ENCODE data around the gene RHEBL1. TPM values are rescaled to one million over a fixed set of nuclear protein-coding genes. Genes with fewer than 3 reads are reported as not detected.
A peak's percentile ranks its signal among the peaks of the same experiment; 100 is the strongest.

RHEBL1 gene
- total and polyA plus RNA-seq, 9 donors, result 1.2 to 3.4 (median 1.7) TPM

DNA sequence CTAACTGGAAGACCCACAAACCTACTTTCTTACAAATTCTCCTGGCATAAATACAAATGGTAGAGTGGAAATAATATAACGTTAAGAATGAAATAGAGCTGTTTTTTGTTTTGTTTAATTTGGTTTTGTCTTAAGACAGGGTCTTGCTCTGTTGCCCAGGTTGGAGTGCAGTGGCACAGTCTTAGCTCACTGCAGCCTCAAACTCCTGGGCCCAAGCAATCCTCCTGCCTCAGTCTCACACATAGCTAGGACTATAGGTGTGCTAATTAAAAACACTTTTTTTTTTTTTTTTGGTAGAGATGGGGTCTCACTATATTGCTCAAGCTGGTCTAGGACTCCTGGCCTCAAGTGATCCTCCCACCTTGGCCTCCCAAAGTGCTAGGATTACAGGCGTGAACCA is 28.9 kb upstream of the RHEBL1 start:
- Histone ChIP-seq H3K4me3 (ENCODE audit: low read length) (no peak overlapping the region), H3K4me1 (ENCODE audit: control insufficient read depth, insufficient read depth, low read length) (peaks cover 14% of the 10 kb centered on the region), H3K27me3 (ENCODE audit: control insufficient read depth, insufficient read depth, low read length) (peaks cover 15% of the 10 kb centered on the region), H3K36me3 (ENCODE audit: control insufficient read depth, insufficient read depth, low read length) (peaks cover 73% of the 10 kb centered on the region), H3K9me3 (replicated peaks; ENCODE audit: control insufficient read depth, low read depth, low read length) (no peaks in the 10 kb centered on the region), H3K27ac (ENCODE audit: low read length) (no peak overlapping the region)
- no peak for DNase-seq
- 88% methylated on average over 1 of the region's 2 CpGs for WGBS (ENCODE audit: insufficient coverage)

GRCh38 chr12:49098035-49098451 is 28.3 kb upstream of the RHEBL1 start:
- Histone ChIP-seq H3K4me1 (ENCODE audit: control insufficient read depth, insufficient read depth, low read length) (peaks cover 17% of the 10 kb centered on the region), H3K4me3 (ENCODE audit: low read length) (no peak overlapping the region), H3K27ac (ENCODE audit: low read length) (no peak overlapping the region), H3K9me3 (replicated peaks; ENCODE audit: control insufficient read depth, low read depth, low read length) (no peaks in the 10 kb centered on the region), H3K27me3 (ENCODE audit: control insufficient read depth, insufficient read depth, low read length) (peaks cover 21% of the 10 kb centered on the region), H3K36me3 (ENCODE audit: control insufficient read depth, insufficient read depth, low read length) (peaks cover 66% of the 10 kb centered on the region)
- WGBS (ENCODE audit: insufficient coverage), result 60% methylated on average over 4 of the region's 4 CpGs
- DNase-seq, result peak; percentile 46

DNA sequence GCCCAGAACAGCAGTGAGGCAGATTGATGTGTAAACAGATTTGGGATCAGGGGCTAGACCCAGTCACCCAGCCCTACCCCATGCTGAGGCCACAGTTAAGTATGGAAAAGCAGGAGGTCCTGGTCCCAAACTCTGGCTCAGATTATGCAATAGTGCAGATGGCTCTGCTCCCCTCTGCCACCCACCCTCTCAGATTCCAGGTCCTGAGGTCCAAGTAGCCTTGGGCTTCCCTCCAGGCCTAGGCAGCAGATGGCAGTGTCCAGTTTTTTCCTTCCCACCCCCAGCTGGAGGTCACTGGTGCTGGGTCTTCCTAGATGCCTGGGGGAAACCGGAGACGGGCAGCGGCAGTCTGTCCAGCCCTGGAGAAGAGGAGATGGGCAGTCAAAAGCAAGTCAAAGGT is 27.6 kb upstream of the RHEBL1 start:
- Histone ChIP-seq H3K4me1 (ENCODE audit: control insufficient read depth, insufficient read depth, low read length) (peaks cover 20% of the 10 kb centered on the region), H3K4me3 (ENCODE audit: low read length) (no peak overlapping the region), H3K27me3 (ENCODE audit: control insufficient read depth, insufficient read depth, low read length) (peaks cover 28% of the 10 kb centered on the region), H3K9me3 (replicated peaks; ENCODE audit: control insufficient read depth, low read depth, low read length) (no peaks in the 10 kb centered on the region), H3K36me3 (ENCODE audit: control insufficient read depth, insufficient read depth, low read length) (peaks cover 60% of the 10 kb centered on the region), H3K27ac (ENCODE audit: low read length) (no peak overlapping the region)
- no CpG with 5 or more reads among the region's 3 CpGs for WGBS (ENCODE audit: insufficient coverage)
- no peak for DNase-seq

GRCh38 chr12:49094975-49095365 is 25.2 kb upstream of the RHEBL1 start:
- H3K9me3 ChIP-seq (replicated peaks; ENCODE audit: control insufficient read depth, low read depth, low read length), result no peaks in the 10 kb centered on the region
- H3K27me3 ChIP-seq (ENCODE audit: control insufficient read depth, insufficient read depth, low read length), result peaks cover 52% of the 10 kb centered on the region
- H3K4me3 ChIP-seq (ENCODE audit: low read length), result no peak overlapping the region
- no peak for DNase-seq
- peaks cover 37% of the 10 kb centered on the region for H3K36me3 ChIP-seq (ENCODE audit: control insufficient read depth, insufficient read depth, low read length)
- peaks cover 43% of the 10 kb centered on the region for H3K4me1 ChIP-seq (ENCODE audit: control insufficient read depth, insufficient read depth, low read length)
- WGBS (ENCODE audit: insufficient coverage), result 57% methylated on average over 1 of the region's 2 CpGs
- H3K27ac ChIP-seq (ENCODE audit: low read length), result no peak overlapping the region

GRCh38 chr12:49094160-49094974 is 24.6 kb upstream of the RHEBL1 start, which contains the start of gene DHH:
Gene DHH (minus strand): TSS chr12:49094801. CDS start chr12:49094512, 289 bp downstream.
- WGBS (ENCODE audit: insufficient coverage), result 4% methylated on average over 42 of the region's 49 CpGs
- DNase-seq, result peak; percentile 53
- Histone ChIP-seq H3K4me3 (ENCODE audit: low read length) (peak within 1 kb of the TSS; percentile 9), H3K27ac (ENCODE audit: low read length) (no peak within 1 kb of the TSS), H3K27me3 (ENCODE audit: control insufficient read depth, insufficient read depth, low read length) (peaks cover 58% of the 10 kb centered on the region), H3K9me3 (replicated peaks; ENCODE audit: control insufficient read depth, low read depth, low read length) (no peaks in the 10 kb centered on the region), H3K36me3 (ENCODE audit: control insufficient read depth, insufficient read depth, low read length) (peaks cover 32% of the 10 kb centered on the region), H3K4me1 (ENCODE audit: control insufficient read depth, insufficient read depth, low read length) (peaks cover 49% of the 10 kb centered on the region)

DNA sequence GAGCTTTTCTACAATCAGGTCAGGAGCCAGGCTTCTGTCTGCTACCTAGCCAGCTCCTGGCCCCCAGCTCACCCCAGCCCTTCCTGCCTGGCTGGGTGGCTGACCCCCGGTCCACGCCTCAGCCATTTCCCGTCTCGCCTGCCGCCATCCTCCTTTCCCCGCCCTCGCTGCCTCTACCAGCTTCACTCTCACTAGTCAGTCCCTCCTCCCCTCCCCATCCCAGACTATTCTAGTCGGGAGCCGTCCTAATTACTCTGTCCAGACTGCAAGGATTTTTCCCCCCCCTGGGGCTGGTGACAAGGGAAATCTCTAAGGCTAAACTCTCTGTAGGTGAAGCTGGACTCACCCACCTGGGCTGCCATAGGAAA is 24.0 kb upstream of the RHEBL1 start:
- peaks cover 50% of the 10 kb centered on the region for H3K4me1 ChIP-seq (ENCODE audit: control insufficient read depth, insufficient read depth, low read length)
- no peak overlapping the region for H3K4me3 ChIP-seq (ENCODE audit: low read length)
- H3K27ac ChIP-seq (ENCODE audit: low read length), result no peak overlapping the region
- 4% methylated on average over 7 of the region's 9 CpGs for WGBS (ENCODE audit: insufficient coverage)
- DNase-seq, result no peak
- no peaks in the 10 kb centered on the region for H3K9me3 ChIP-seq (replicated peaks; ENCODE audit: control insufficient read depth, low read depth, low read length)
- peaks cover 27% of the 10 kb centered on the region for H3K36me3 ChIP-seq (ENCODE audit: control insufficient read depth, insufficient read depth, low read length)
- H3K27me3 ChIP-seq (ENCODE audit: control insufficient read depth, insufficient read depth, low read length), result peaks cover 64% of the 10 kb centered on the region

DNA sequence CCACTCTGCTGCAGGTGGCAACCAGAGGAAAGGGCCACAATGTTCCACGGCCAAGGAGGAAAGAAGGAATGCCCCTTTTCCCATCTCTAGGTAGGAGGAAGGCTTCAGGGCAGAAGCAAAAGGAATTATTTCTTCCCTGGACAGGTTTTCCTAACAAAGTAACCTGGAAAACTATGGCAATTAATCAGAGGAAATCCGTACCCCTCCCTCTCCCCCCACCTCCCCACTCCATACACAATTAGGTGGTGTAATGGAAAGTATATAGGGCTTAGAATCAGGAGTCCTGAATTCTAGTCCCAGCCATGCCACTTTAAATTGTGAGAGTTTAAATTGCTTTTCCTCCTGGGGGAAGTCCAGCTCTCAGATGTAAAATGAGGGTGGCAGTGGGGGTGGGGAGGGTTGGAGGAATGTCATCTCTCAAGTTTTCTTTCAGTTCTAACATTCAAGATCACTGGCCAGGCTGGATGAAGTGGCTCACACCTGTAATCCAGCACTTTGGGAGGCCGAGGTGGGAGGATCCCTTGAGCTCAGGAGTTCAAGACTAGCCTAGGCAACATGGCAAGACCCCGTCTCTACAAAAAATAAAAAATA is 23.1 kb upstream of the RHEBL1 start:
- H3K27ac ChIP-seq (ENCODE audit: low read length), result peak overlapping the region; percentile 8
- H3K4me3 ChIP-seq (ENCODE audit: low read length), result no peak overlapping the region
- peaks cover 59% of the 10 kb centered on the region for H3K4me1 ChIP-seq (ENCODE audit: control insufficient read depth, insufficient read depth, low read length)
- WGBS (ENCODE audit: insufficient coverage), result 43% methylated on average over 1 of the region's 4 CpGs
- H3K36me3 ChIP-seq (ENCODE audit: control insufficient read depth, insufficient read depth, low read length), result peaks cover 19% of the 10 kb centered on the region
- DNase-seq, result no peak
- H3K9me3 ChIP-seq (replicated peaks; ENCODE audit: control insufficient read depth, low read depth, low read length), result no peaks in the 10 kb centered on the region
- peaks cover 71% of the 10 kb centered on the region for H3K27me3 ChIP-seq (ENCODE audit: control insufficient read depth, insufficient read depth, low read length)

DNA sequence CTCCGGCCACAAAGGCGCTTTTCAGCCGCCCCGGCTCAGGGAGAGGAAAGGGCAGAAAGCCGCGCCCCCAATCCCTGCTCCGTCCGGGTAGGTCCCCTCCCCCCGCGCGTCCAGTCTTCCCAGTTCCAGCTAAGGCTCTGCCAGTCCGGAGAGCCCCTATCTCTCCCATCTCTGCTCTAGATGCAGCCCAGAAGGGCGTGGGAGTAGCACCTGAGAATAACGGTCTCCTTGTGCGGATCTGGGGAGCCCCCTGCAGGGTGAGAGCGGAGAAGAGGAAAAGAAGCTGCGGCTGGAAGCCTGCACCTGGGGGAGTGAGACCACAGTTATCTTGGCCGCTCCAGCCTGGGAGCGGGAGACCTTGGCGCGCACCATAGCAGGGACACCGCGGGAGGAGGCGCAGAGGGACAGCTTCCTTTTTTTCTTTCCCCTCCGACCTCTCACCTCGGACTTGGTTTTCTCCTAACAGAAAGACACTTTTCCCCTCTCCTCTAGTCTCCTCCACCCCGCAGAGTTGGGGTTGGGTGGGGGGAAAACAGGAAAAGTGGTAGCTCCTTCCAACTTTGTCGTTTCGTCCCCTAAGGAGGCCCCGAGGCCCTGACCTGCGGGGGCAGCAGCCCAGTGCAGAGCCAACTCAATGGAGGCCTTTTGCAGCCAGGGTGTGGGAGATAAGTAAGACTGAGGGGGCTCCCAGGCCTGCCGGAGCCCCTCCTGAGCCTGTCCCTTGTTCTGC is 22.5 kb upstream of the RHEBL1 start:
- H3K36me3 ChIP-seq (ENCODE audit: control insufficient read depth, insufficient read depth, low read length), result peaks cover 12% of the 10 kb centered on the region
- 2% methylated on average over 17 of the region's 32 CpGs for WGBS (ENCODE audit: insufficient coverage)
- peaks cover 71% of the 10 kb centered on the region for H3K27me3 ChIP-seq (ENCODE audit: control insufficient read depth, insufficient read depth, low read length)
- DNase-seq, result peak; percentile 47
- no peaks in the 10 kb centered on the region for H3K9me3 ChIP-seq (replicated peaks; ENCODE audit: control insufficient read depth, low read depth, low read length)
- peak overlapping the region; percentile 24 for H3K4me3 ChIP-seq (ENCODE audit: low read length)
- peaks cover 61% of the 10 kb centered on the region for H3K4me1 ChIP-seq (ENCODE audit: control insufficient read depth, insufficient read depth, low read length)
- H3K27ac ChIP-seq (ENCODE audit: low read length), result peak overlapping the region; percentile 29

DNA sequence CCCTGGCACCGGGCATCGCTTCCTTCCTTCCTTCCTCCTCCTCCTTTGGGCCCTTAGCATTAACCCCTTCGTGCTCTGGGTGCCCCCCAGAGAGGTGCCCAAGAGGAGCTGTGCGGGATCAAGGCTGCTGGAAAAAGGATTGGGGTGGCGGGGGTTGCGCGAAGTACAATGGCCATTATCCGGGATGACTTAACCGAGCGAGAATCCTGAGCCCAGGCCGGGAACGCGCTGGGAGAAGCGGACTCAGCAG is 22.0 kb upstream of the RHEBL1 start:
- DNase-seq, result no peak
- Histone ChIP-seq H3K4me1 (ENCODE audit: control insufficient read depth, insufficient read depth, low read length) (peaks cover 61% of the 10 kb centered on the region), H3K27me3 (ENCODE audit: control insufficient read depth, insufficient read depth, low read length) (peaks cover 71% of the 10 kb centered on the region), H3K4me3 (ENCODE audit: low read length) (peak overlapping the region; percentile 24), H3K9me3 (replicated peaks; ENCODE audit: control insufficient read depth, low read depth, low read length) (no peaks in the 10 kb centered on the region), H3K27ac (ENCODE audit: low read length) (no peak overlapping the region), H3K36me3 (ENCODE audit: control insufficient read depth, insufficient read depth, low read length) (peaks cover 8% of the 10 kb centered on the region)
- WGBS (ENCODE audit: insufficient coverage), result 8% methylated on average over 12 of the region's 14 CpGs

GRCh38 chr12:49091056-49091835 is 21.5 kb upstream of the RHEBL1 start:
- WGBS (ENCODE audit: insufficient coverage), result 28% methylated on average over 24 of the region's 41 CpGs
- no peak overlapping the region for H3K4me3 ChIP-seq (ENCODE audit: low read length)
- peaks cover 4% of the 10 kb centered on the region for H3K36me3 ChIP-seq (ENCODE audit: control insufficient read depth, insufficient read depth, low read length)
- H3K4me1 ChIP-seq (ENCODE audit: control insufficient read depth, insufficient read depth, low read length), result peaks cover 61% of the 10 kb centered on the region
- H3K27ac ChIP-seq (ENCODE audit: low read length), result no peak overlapping the region
- peaks cover 71% of the 10 kb centered on the region for H3K27me3 ChIP-seq (ENCODE audit: control insufficient read depth, insufficient read depth, low read length)
- no peak for DNase-seq
- H3K9me3 ChIP-seq (replicated peaks; ENCODE audit: control insufficient read depth, low read depth, low read length), result no peaks in the 10 kb centered on the region

All from muscle of leg (tissue), 11 donors.